MM.1S (cell line): ENCODE data around the gene CDHR5.
"Not testable (repeated sequence)": the region's sequence is repeated elsewhere in the genome, so short reads cannot be mapped to it uniquely, and the experiment has no call there.

Source experiments
- DNase-seq: peaks from one replicate; pipeline ENCODE4 v3.0.0-alpha.2; 2015
- H2AFZ ChIP-seq: fragments of 300-600 bp; sonication (generic); 2 replicates; pipeline ENCODE4 v1.6.0; 2016; ENCODE audit warnings: antibody characterized with exemption, low read length
- H3F3A ChIP-seq: fragments of 300-600 bp; sonication (generic); 2 replicates; pipeline ENCODE4 v1.6.1; 2016; ENCODE audit warnings: mild to moderate bottlenecking, antibody characterized with exemption, low read length, moderate library complexity, mixed read lengths; ENCODE audit not compliant: insufficient read depth
- H3K27ac ChIP-seq: fragments of 300-600 bp; sonication (generic); 2 replicates; pipeline ENCODE4 v1.5.1; 2016; ENCODE audit warnings: mild to moderate bottlenecking, low read length
- H3K27me3 ChIP-seq: fragments of 300-600 bp; sonication (generic); replicated peaks from 2 replicates; pipeline ENCODE4 v1.6.0; 2016; ENCODE audit warnings: low read length; ENCODE audit not compliant: insufficient read depth
- H3K36me3 ChIP-seq: fragments of 300-600 bp; sonication (generic); replicated peaks from 2 replicates; pipeline ENCODE4 v1.6.1; 2016; ENCODE audit warnings: mild to moderate bottlenecking, low read length, mixed read lengths; ENCODE audit not compliant: insufficient read depth
- H3K4me1 ChIP-seq: fragments of 300-600 bp; sonication (generic); 2 replicates; pipeline ENCODE4 v1.6.1; 2016; ENCODE audit warnings: low read length, mixed read lengths
- H3K4me2 ChIP-seq: fragments of 300-600 bp; sonication (generic); 2 replicates; pipeline ENCODE4 v1.6.0; 2016; ENCODE audit warnings: low read depth, low read length
- H3K4me3 ChIP-seq: fragments of 300-600 bp; sonication (generic); 2 replicates; pipeline ENCODE4 v1.5.1; 2016; ENCODE audit warnings: low read length, mixed read lengths
- H3K79me2 ChIP-seq: fragments of 300-600 bp; sonication (generic); 2 replicates; pipeline ENCODE4 v1.6.1; 2016; ENCODE audit warnings: mixed run types, low read length, mixed read lengths
- H3K9ac ChIP-seq: fragments of 300-600 bp; sonication (generic); 2 replicates; pipeline ENCODE4 v1.6.1; 2016; ENCODE audit warnings: low read length, mixed read lengths
- H3K9me2 ChIP-seq: fragments of 300-600 bp; sonication (generic); replicated peaks from 2 replicates; pipeline ENCODE4 v1.6.1; 2016; ENCODE audit warnings: mild to moderate bottlenecking, low read length, mixed read lengths; ENCODE audit not compliant: insufficient read depth
- H3K9me3 ChIP-seq: fragments of 300-600 bp; sonication (generic); replicated peaks from 2 replicates; pipeline ENCODE4 v1.6.1; 2016; ENCODE audit warnings: mild to moderate bottlenecking, low read length, mixed read lengths; ENCODE audit not compliant: insufficient read depth
- H4K20me1 ChIP-seq: fragments of 300-600 bp; sonication (generic); 2 replicates; pipeline ENCODE4 v1.6.1; 2016; ENCODE audit warnings: mild to moderate bottlenecking, low read length, moderate library complexity, mixed read lengths; ENCODE audit not compliant: insufficient read depth
- CTCF ChIP-seq: fragments of 300-600 bp; sonication (generic); IDR thresholded peaks from 2 replicates; pipeline ENCODE4 v1.5.1; 2016; ENCODE audit warnings: antibody characterized with exemption, low read length, mixed read lengths
- EZH2 ChIP-seq: fragments of 300-600 bp; sonication (generic); optimal IDR thresholded peaks from 2 replicates; pipeline ENCODE3; 2017; ENCODE audit warnings: low read depth, mild to moderate bottlenecking, antibody characterized with exemption, low read length, mixed read lengths
- EZH2phosphoT487 ChIP-seq: fragments of 300-600 bp; sonication (generic); IDR thresholded peaks from 2 replicates; pipeline ENCODE4 v1.6.1; 2018; ENCODE audit warnings: antibody characterized with exemption, low read length

The CDHR5 gene

GRCh38 chr11:657691-658126 lies 33.0 kb upstream of the CDHR5 start:
- Histone ChIP-seq H3K36me3 (no peaks in the 10 kb centered on the region), H3K27me3 (no peaks in the 10 kb centered on the region), H4K20me1 (no peaks in the 10 kb centered on the region), H3K9me2 (no peaks in the 10 kb centered on the region), H3K4me1 (no peaks in the 10 kb centered on the region), H3K9ac (no peak overlapping the region), H3F3A (no peaks in the 10 kb centered on the region), H3K79me2 (peaks cover 10% of the 10 kb centered on the region), H3K9me3 (no peaks in the 10 kb centered on the region), H3K4me2 (no peak overlapping the region), H3K4me3 (no peak overlapping the region), H3K27ac (no peak overlapping the region), H2AFZ (no peak overlapping the region)
- TF ChIP-seq CTCF (no peak), EZH2phosphoT487 (no peak), EZH2 (no peak)
- DNase-seq = no peak

- Histone ChIP-seq H3K9ac (no peak overlapping the region), H3K9me2 (no peaks in the 10 kb centered on the region), H4K20me1 (no peaks in the 10 kb centered on the region), H3K4me3 (no peak overlapping the region), H3K27ac (no peak overlapping the region), H3K36me3 (no peaks in the 10 kb centered on the region), H3K79me2 (peaks cover 3% of the 10 kb centered on the region; the same call in 1 of the 2 replicates), H2AFZ (no peak overlapping the region), H3F3A (no peaks in the 10 kb centered on the region), H3K4me1 (no peaks in the 10 kb centered on the region), H3K4me2 (no peak overlapping the region), H3K27me3 (no peaks in the 10 kb centered on the region), H3K9me3 (no peaks in the 10 kb centered on the region)
- TF ChIP-seq CTCF (no peak), EZH2phosphoT487 (no peak), EZH2 (no peak)
- no peak for DNase-seq
Measured at GRCh38 chr11:656866-657265, 32.1 kb upstream of the CDHR5 start.

GRCh38 chr11:656426-656825 lies 31.7 kb upstream of the CDHR5 start:
- no peak for TF ChIP-seq EZH2phosphoT487
- TF ChIP-seq EZH2 = no peak
- Histone ChIP-seq H2AFZ (no peak overlapping the region), H3F3A (no peaks in the 10 kb centered on the region), H3K9me3 (no peaks in the 10 kb centered on the region), H3K4me3 (no peak overlapping the region), H3K36me3 (no peaks in the 10 kb centered on the region), H3K27ac (no peak overlapping the region), H3K9me2 (no peaks in the 10 kb centered on the region), H3K4me2 (no peak overlapping the region), H4K20me1 (no peaks in the 10 kb centered on the region), H3K9ac (no peak overlapping the region), H3K79me2 (peaks cover 3% of the 10 kb centered on the region; the same call in 1 of the 2 replicates), H3K4me1 (no peaks in the 10 kb centered on the region), H3K27me3 (no peaks in the 10 kb centered on the region)
- DNase-seq = no peak

GRCh38 chr11:655036-655726 lies 30.4 kb upstream of the CDHR5 start:
- Histone ChIP-seq H4K20me1 (no peaks in the 10 kb centered on the region), H3K4me3 (no peak overlapping the region), H3K27ac (no peak overlapping the region), H3K36me3 (no peaks in the 10 kb centered on the region), H3K4me2 (no peak overlapping the region), H3K9me3 (no peaks in the 10 kb centered on the region), H3K27me3 (no peaks in the 10 kb centered on the region), H3K79me2 (peaks cover 3% of the 10 kb centered on the region; the same call in 1 of the 2 replicates), H3F3A (no peaks in the 10 kb centered on the region), H2AFZ (no peak overlapping the region), H3K4me1 (no peaks in the 10 kb centered on the region), H3K9ac (no peak overlapping the region), H3K9me2 (no peaks in the 10 kb centered on the region)
- TF ChIP-seq CTCF (no peak), EZH2phosphoT487 (no peak), EZH2 (no peak)
- DNase-seq = no peak

DNA sequence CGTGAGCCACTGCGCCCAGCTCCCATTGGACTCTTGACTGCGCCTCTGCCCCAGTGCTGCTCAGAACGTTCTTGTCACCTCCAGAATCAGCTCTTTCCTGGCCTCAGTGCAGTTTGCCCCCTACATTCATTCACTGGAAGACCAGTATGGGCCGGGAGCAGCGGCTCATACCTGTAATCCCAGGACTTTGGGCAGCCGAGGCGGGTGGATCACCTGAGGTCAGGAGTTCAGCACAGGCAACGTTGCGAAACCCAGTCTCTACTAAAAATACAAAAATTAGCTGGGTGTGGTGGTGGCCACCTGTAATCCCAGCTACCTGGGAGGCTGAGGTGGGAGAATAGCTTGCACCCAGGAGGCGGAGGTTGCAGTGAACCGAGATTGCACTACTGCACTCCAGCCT lies 29.7 kb upstream of the CDHR5 start:
- H3K4me3 ChIP-seq, H3K9me2 ChIP-seq, H3K9ac ChIP-seq, H3K4me1 ChIP-seq, H2AFZ ChIP-seq, H3K36me3 ChIP-seq, H3K79me2 ChIP-seq, H4K20me1 ChIP-seq, H3K4me2 ChIP-seq, H3K9me3 ChIP-seq, DNase-seq, H3K27ac ChIP-seq, H3K27me3 ChIP-seq, H3F3A ChIP-seq: not testable (repeated sequence)
